AG09309 (cell line): ENCODE results near the gene DUSP15.

Experiments
- DNase-seq: peaks from one replicate; pipeline ENCODE4 v3.0.0-alpha.2; 2010; ENCODE audit warnings: low read depth
- H3K4me3 ChIP-seq: 2 replicates; pipeline ENCODE4 v1.5.1; 2011; ENCODE audit warnings: mild to moderate bottlenecking, low read depth, low read length, moderate library complexity; ENCODE audit not compliant: control insufficient read depth
- TF ChIP-seq, protein P1 (sequence below): IDR thresholded peaks from 2 replicates; pipeline ENCODE4 v1.5.1; 2011; ENCODE audit warnings: mild to moderate bottlenecking, low read depth, low read length, inconsistent platforms; ENCODE audit not compliant: insufficient read depth, control insufficient read depth; ENCODE audit errors: missing control alignments

The DUSP15 gene

GRCh38 chr20:31875671-31876070 lies 5.3 kb upstream of the DUSP15 start:
- no peak overlapping the region for H3K4me3 ChIP-seq
- no peak for DNase-seq
- TF ChIP-seq, protein P1, sequence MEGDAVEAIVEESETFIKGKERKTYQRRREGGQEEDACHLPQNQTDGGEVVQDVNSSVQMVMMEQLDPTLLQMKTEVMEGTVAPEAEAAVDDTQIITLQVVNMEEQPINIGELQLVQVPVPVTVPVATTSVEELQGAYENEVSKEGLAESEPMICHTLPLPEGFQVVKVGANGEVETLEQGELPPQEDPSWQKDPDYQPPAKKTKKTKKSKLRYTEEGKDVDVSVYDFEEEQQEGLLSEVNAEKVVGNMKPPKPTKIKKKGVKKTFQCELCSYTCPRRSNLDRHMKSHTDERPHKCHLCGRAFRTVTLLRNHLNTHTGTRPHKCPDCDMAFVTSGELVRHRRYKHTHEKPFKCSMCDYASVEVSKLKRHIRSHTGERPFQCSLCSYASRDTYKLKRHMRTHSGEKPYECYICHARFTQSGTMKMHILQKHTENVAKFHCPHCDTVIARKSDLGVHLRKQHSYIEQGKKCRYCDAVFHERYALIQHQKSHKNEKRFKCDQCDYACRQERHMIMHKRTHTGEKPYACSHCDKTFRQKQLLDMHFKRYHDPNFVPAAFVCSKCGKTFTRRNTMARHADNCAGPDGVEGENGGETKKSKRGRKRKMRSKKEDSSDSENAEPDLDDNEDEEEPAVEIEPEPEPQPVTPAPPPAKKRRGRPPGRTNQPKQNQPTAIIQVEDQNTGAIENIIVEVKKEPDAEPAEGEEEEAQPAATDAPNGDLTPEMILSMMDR = no peak

- no peak for DNase-seq
- H3K4me3 ChIP-seq = no peak overlapping the region
- TF ChIP-seq, protein P1 = no peak
Measured at GRCh38 chr20:31872406-31872805, 2.1 kb upstream of the DUSP15 start.

DNA sequence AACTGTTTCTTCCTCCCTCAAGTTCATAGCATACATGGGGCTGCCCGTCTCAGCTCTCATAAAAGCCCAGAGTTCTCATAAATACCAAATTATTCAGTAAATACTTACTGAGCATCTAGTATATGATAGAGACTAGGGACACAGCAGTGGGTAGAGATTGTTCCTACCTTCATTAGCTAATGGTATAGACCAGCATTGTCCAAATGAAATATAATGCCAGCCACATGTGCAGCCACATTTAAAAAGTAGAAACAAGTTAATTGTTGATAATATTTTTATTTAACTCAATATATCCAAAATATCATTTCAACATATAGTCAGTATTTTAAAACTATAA lies 1.3 kb upstream of the DUSP15 start:
- no peak for DNase-seq
- TF ChIP-seq, protein P1 = no peak
- no peak overlapping the region for H3K4me3 ChIP-seq

DNA sequence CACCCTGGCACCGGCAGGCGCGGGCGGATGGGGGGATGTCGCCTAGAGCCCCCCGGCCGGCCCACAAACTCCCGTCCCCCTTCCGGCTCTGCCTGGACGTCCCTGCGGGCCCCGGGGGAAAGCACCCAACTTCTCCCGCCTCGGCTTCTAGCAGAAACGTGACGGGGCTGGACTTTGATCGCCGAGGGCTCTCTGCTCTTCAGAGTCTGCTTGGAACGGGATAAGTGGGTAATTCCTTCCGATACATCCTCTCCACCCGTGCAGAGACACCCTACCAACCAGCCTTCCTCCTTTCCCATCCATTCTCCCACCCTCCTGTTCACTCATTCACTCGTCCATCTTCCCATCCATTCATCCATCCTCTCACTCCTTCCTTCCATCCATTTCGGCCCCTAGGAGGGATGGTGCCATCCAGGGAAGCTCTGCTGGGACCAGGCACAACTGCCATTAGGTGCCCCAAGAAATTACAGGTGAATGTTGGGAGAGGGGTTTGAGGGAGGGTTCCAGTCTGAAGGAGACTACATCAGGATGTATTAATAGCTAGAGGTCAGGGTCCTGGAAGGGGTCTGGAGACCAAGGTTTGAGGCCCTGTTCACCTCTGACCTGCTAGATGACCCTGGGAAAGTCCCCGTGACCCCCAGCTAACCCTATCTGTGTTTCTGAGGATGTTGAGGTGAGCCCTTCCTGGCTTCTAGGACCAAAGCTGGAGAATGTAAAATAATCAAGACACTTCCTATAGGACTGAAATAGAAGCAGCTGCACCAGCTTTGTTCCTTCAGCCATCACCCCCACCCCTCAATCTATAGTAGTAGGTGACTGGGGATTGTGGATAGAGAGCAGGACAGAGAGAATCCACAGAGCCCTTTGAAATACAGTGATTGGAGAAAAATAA lies 645 bp upstream of the DUSP15 start:
- TF ChIP-seq, protein P1 = no peak
- H3K4me3 ChIP-seq = peak overlapping the region; percentile 8
- no peak for DNase-seq

DNA sequence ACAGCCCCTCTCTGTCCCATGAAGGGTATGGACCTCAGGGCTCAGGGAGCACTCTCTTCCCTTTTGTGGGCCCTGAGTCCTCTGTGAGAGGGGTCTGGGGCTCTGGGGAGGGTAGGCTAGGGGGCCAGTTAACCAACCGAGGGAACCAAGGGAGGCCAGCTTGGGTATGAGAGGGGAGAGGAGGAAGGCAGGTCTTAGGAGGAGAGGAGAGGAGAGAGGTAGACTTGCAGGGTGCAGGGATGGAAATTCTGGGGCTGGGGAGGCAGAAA lies 720 bp downstream of the DUSP15 start:
- H3K4me3 ChIP-seq = peak overlapping the region; percentile 33; the same call in 1 of the 2 replicates
- DNase-seq = no peak
- TF ChIP-seq, protein P1 = no peak

GRCh38 chr20:31868853-31869672 lies 1.3 kb downstream of the DUSP15 start:
- H3K4me3 ChIP-seq = no peak overlapping the region
- TF ChIP-seq, protein P1 = no peak
- DNase-seq = no peak
